Stimulated activated naive CD4-positive, alpha-beta T cell treated with Interleukin-2 at 50 U/mL for 16 hours (primary cell): ENCODE data around the gene NCKAP1.
"Not testable (repeated sequence)": the region's sequence is repeated elsewhere in the genome, so short reads cannot be mapped to it uniquely, and the experiment has no call there.

ENCODE experiments used
- DNase-seq: peaks from one replicate; lab custom pipeline; 2025; lab: John Stamatoyannopoulos, UW

Gene NCKAP1

GRCh38 chr2:182999348-183000028, 38.8 kb downstream of the NCKAP1 start:
- no peak for DNase-seq

GRCh38 chr2:182994228-182994912, 43.9 kb downstream of the NCKAP1 start:
- DNase-seq: no peak

GRCh38 chr2:182982941-182983340, 55.3 kb downstream of the NCKAP1 start:
- DNase-seq: no peak

DNA sequence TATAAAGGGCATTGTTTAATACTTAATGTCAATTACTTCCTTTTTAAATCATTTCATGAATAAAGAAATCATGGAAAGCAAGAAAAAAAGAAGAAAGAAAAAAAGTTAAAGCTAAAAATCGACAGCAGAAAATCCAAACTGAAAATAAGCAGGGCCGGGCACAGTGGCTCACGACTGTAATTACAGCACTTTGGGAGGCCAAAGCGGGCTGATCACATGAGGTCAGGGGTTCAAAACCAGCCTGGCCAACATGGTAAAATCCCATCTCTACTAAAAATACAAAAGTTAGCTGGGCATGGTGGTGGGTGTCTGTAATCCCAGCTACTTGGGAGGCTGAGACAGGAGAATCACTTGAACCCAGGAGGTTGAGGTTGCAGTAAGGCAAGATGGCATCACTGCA, 56.8 kb downstream of the NCKAP1 start:
- not testable (repeated sequence) for DNase-seq

DNA sequence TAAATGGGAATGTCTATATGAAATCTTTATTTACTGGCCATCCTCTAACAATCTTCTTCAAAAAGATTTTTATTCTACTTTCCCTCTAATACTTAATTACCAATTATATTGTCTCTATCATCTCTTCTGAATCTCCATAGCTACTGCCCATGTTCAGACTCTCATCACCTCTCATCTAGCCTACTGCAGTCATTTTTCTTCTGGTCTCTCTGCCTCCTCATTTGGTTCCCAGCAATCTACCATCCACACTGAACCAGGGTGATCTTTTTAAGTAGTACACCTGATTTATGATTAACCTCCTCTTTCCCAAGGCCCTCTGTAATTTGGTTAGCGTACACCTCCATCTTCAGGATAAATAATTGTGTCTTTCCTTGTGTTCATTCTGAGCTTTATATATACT, 57.6 kb downstream of the NCKAP1 start:
- DNase-seq: no peak

DNA sequence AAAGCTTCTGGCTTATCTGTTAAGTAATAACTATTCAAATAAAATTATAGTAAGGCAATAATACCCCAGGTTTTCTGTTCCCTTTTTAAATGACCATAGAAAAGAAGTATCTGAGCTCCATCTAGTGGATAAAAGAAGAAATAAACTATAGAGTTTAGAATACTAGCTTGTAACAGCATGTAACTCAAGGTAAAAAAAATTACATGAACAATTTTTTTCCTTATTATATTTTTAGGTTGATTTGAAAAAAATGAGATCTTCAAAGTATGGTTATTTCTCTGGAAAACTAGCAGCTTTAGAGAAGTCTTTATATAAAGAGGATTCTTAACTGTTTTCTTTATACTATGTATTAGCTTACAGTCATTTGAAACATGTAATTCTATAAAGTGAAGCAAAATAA, 58.1 kb downstream of the NCKAP1 start:
- no peak for DNase-seq

DNA sequence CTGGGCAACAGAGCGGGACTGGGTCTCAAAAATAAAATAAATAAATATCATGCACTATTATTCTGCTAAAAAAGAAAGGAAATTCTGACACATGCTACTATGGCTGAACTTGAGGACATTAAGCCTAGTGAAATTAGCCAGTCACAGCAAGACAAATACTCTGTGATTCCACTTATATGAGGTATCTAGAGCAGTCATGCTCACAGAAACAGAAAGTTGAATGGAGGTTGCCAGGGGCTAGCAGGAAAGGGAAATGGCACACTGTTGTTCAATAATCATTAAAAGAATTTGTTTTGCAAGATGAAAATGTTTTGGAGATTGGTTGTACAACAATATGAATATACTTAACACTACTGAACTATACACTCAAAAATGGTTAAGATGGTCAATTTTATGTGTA, 60.8 kb downstream of the NCKAP1 start:
- no peak for DNase-seq

GRCh38 chr2:182973441-182974352, 64.6 kb downstream of the NCKAP1 start:
- DNase-seq: no peak

GRCh38 chr2:182972548-182972942, 65.7 kb downstream of the NCKAP1 start:
- no peak for DNase-seq

DNA sequence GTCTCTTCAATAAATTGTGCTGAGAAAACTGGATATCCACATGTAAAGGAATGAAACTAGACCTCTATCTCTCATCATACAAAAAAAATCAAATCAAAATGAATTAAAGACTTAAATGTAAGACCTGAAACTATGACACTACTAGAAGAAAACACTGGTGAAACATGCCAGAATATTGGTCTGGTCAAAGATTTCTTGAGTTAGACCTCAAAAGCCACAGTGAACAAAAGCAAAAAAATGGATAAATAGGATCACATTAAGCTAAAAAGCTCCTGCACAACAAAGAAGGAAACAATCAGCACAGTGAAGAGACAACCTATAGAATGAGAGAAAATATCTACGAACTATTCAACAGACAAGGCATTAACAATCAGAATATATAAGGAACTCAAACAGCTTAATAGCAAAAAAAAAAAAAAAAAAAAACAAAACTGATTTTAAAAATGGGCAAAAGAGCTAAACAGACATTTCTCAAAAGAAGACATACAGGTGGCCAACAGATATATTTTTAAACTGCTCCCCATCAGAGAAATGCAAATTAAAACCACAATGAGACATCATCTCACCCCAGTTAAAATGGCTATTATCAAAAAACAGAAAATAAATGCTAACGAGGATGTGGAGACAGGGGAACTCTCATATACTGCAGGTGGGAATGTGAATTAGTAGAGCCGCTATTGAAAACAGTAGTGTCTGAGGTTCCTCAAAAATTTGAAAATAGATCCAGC, 66.3 kb downstream of the NCKAP1 start:
- no peak for DNase-seq

- DNase-seq: no peak
These were observed 67.8 kb downstream of the NCKAP1 start for GRCh38 chr2:182970486-182970885.

DNA sequence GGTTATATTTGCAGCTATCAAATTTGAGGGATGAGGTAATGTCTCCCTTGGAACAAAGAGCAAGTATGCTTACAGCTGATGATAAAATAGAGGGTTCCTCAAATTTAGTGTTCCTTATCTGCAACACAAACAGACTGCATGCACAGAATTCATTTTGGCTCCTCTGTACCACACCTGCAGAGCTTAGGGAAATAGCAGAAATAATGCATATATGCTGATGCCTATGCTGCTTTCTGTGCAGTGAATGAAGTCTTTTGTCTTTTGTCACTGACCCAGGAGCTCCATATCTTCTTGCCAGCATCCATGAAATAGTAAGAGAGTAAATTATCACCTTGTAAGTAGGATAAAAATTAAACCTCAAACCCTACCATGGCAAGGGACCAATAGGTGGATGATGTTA, 69.8 kb downstream of the NCKAP1 start:
- no peak for DNase-seq

GRCh38 chr2:182966356-182966755, 71.9 kb downstream of the NCKAP1 start:
- DNase-seq: not testable (repeated sequence)

DNA sequence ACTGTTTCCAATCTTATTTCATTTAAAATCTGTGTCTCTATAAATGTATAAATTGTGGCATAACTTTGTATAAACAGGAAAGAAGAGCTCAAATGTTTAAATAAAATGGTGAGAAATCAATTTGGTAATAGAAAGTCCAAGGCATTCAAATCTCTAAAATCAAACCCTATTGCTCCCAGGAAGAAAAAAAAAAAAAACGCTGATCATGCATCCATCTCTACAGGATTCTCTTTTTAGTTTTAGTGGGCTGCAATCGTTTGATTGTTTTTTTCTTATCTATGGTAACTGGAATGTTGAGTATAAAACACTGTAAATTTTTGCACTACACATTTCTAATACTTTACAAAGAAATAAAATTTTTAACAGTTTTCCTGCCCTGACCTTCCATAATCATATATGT, 75.6 kb downstream of the NCKAP1 start:
- DNase-seq: no peak

GRCh38 chr2:182960869-182961268, 77.4 kb downstream of the NCKAP1 start:
- DNase-seq: not testable (repeated sequence)

- no peak for DNase-seq
These were observed 83.5 kb downstream of the NCKAP1 start for GRCh38 chr2:182954789-182955188.

GRCh38 chr2:182952741-182953450, 85.4 kb downstream of the NCKAP1 start:
- DNase-seq: no peak

GRCh38 chr2:182951948-182952663, 86.2 kb downstream of the NCKAP1 start:
- DNase-seq: no peak

- no peak for DNase-seq
These were observed 87.7 kb downstream of the NCKAP1 start for GRCh38 chr2:182950546-182950945.

GRCh38 chr2:182949572-182950189, 88.6 kb downstream of the NCKAP1 start:
- DNase-seq: no peak
